Hepatocyte (in vitro differentiated cells): ENCODE data around the gene USP20. TPM values are rescaled to one million over a fixed set of nuclear protein-coding genes. Genes with fewer than 3 reads are reported as not detected.

ENCODE experiments used
- DNase-seq: peaks from one replicate; pipeline ENCODE4 v3.0.0-alpha.2; 2016; ENCODE audit warnings: low spot score
- H2AFZ ChIP-seq: fragments of 200-600 bp; sonication (generic); 2 replicates; pipeline ENCODE4 v1.6.0; 2016; ENCODE audit warnings: antibody characterized with exemption, mild to moderate bottlenecking
- H3K27ac ChIP-seq: fragments of 200-600 bp; sonication (generic); 2 replicates; pipeline ENCODE4 v1.5.1; 2016; ENCODE audit warnings: mild to moderate bottlenecking
- H3K27me3 ChIP-seq: fragments of 200-600 bp; sonication (generic); 2 replicates; pipeline ENCODE4 v1.6.1; 2016
- H3K36me3 ChIP-seq: fragments of 200-600 bp; sonication (generic); replicated peaks from 2 replicates; pipeline ENCODE4 v1.5.1; 2016; ENCODE audit warnings: low read depth; ENCODE audit not compliant: insufficient read depth
- H3K4me1 ChIP-seq: fragments of 200-600 bp; sonication (generic); 2 replicates; pipeline ENCODE4 v1.5.1; 2016; ENCODE audit warnings: mild to moderate bottlenecking, moderate library complexity; ENCODE audit not compliant: insufficient read depth
- H3K4me2 ChIP-seq: fragments of 200-600 bp; sonication (generic); 2 replicates; pipeline ENCODE4 v1.6.0; 2016
- H3K4me3 ChIP-seq: fragments of 200-600 bp; sonication (generic); 2 replicates; pipeline ENCODE4 v1.5.1; 2016; ENCODE audit warnings: mild to moderate bottlenecking
- H3K79me2 ChIP-seq: fragments of 200-600 bp; sonication (generic); 2 replicates; pipeline ENCODE4 v1.6.0; 2017; ENCODE audit warnings: mild to moderate bottlenecking
- H3K9me2 ChIP-seq: fragments of 200-600 bp; sonication (generic); replicated peaks from 2 replicates; pipeline ENCODE4 v1.6.0; 2017; ENCODE audit warnings: mild to moderate bottlenecking; ENCODE audit not compliant: insufficient read depth
- H3K9me3 ChIP-seq: fragments of 200-600 bp; sonication (generic); 2 replicates; pipeline ENCODE4 v1.5.1; 2016; ENCODE audit warnings: low read depth, mild to moderate bottlenecking
- H4K20me1 ChIP-seq: fragments of 200-600 bp; sonication (generic); 2 replicates; pipeline ENCODE4 v1.6.0; 2016; ENCODE audit warnings: mild to moderate bottlenecking; ENCODE audit not compliant: insufficient read depth, poor library complexity, severe bottlenecking
- CTCF ChIP-seq: fragments of 200-600 bp; sonication (generic); IDR thresholded peaks from 2 replicates; pipeline ENCODE4 v1.5.1; 2016; ENCODE audit warnings: antibody characterized with exemption, mild to moderate bottlenecking; ENCODE audit not compliant: poor library complexity
- EZH2 ChIP-seq: fragments of 200-600 bp; sonication (generic); IDR thresholded peaks from 2 replicates; pipeline ENCODE4 v1.6.1; 2016; ENCODE audit warnings: antibody characterized with exemption, mild to moderate bottlenecking, borderline replicate concordance
- EZH2phosphoT487 ChIP-seq: fragments of 200-600 bp; sonication (generic); IDR thresholded peaks from one replicate; pipeline ENCODE4 v1.6.1; 2018; ENCODE audit warnings: antibody characterized with exemption, mild to moderate bottlenecking, low read depth, moderate library complexity; ENCODE audit not compliant: unreplicated experiment, severe bottlenecking
- WGBS: methylation state at CpG from one replicate; pipeline ENCODE4 v1.1.6; 2016; ENCODE audit warnings: low lambda C conversion rate; ENCODE audit errors: missing lambda C conversion rate; 5-methylcytosine and 5-hydroxymethylcytosine counted together
- polyA plus RNA-seq: library from polyadenylated mRNA; unstranded; fragments of >200 nt; fragmentation: Nextera tagmentation; extraction: Ambion mirVana; gene quantifications from 2 replicates; pipeline ENCODE4 v1.2.1, GENCODE V29; 2016
- total RNA-seq: library from RNA; depleted of rRNA; stranded (reverse); fragments of >200 nt; gene quantifications from 2 replicates; pipeline ENCODE4 v1.2.3, GENCODE V29; 2014

Gene USP20
- total and polyA plus RNA-seq, 2 experiments from 2014 or later: 10.6 to 29.0 TPM

DNA sequence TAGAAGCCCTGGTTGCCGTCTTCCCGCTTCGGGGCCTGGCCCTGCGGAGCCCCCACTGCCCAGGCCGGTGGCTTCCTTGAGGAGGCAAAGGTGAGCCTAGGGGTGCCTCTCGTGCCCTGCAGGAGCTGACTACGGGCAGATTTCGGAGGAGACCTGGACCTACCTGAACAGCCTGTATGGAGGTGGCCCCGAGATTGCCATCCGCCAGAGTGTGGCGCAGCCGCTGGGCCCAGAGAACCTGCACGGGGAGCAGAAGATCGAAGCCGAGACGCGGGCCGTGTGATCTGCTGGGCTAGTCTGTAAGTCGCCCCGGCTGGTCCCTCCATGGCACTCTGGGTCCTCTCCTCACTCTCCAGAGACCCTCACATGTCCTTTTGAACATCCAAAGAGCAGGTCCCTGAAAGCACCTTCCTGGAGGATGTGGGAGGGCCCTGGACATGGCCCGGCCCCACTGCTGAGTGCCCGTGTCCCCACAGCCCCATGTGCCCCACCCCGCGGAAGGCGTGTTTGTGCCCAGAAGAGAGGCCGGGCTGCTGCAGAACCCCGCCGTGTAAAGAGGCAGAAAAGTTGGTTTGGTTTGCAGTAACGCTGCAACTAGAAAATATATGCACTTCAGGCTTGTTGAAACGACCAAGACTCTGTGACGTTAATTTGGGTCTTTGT is 44.9 kb downstream of the USP20 start:
- no peaks in the 10 kb centered on the region for H3K36me3 ChIP-seq
- 97% methylated on average over 31 of the region's 31 CpGs for WGBS
- no peak overlapping the region for H3K4me2 ChIP-seq
- H3K4me1 ChIP-seq: peaks cover 12% of the 10 kb centered on the region
- no peak overlapping the region for H2AFZ ChIP-seq
- no peak overlapping the region for H3K27ac ChIP-seq
- H4K20me1 ChIP-seq: no peaks in the 10 kb centered on the region
- no peaks in the 10 kb centered on the region for H3K9me3 ChIP-seq
- no peaks in the 10 kb centered on the region for H3K9me2 ChIP-seq
- peak; percentile 4 for DNase-seq
- TF ChIP-seq EZH2 (no peak), EZH2phosphoT487 (no peak), CTCF (no peak)
- H3K79me2 ChIP-seq: no peaks in the 10 kb centered on the region
- no peaks in the 10 kb centered on the region for H3K27me3 ChIP-seq
- H3K4me3 ChIP-seq: no peak overlapping the region

DNA sequence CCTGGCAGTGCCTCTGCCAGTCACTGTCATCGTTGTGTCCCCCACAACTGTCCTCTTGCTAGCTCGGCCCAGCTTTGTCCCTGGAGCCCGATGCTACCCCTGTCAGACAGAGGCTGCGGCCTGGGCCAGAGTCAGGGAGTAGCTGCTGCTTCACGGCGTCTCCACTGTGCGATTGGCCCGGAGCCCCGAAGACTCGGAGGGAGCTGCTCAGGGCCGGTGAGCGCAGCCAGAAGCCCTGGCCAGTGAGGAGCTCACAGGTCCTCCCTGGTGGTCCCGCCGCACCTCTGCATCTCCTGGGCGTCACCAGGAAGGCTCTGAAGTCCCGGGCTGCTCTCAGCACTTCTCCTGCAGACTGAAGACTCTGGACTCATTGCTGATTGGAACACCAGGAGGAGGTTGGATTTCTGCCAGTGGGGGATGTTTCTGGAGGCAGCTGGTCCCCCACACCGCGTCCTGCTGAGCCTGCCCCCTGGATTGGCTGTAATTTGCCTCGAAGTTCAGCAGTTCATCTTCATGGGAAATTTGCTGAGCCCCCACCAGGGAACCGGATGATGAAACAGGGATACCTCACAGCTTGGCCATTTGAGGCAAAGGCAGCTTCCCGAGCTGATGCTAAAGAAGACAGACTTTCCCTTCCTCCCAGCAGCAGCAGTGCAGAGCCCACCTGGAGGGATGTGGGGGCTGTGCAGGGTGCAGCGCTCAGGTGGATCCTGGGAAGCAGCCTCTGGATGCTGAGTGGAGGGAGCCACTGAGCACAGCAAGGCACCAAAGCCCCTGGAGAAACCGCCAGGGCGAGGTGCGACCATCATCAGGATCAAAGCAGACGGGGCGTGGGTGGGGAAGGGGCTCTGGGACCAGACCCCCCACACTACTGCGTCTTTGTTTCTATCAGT is 45.6 kb downstream of the USP20 start:
- H3K9me2 ChIP-seq: no peaks in the 10 kb centered on the region
- H3K36me3 ChIP-seq: no peaks in the 10 kb centered on the region
- DNase-seq: peak; percentile 2
- H4K20me1 ChIP-seq: no peaks in the 10 kb centered on the region
- H3K27ac ChIP-seq: no peak overlapping the region
- no peak for TF ChIP-seq EZH2phosphoT487
- no peak for TF ChIP-seq CTCF
- no peak for TF ChIP-seq EZH2
- WGBS: 91% methylated on average over 27 of the region's 28 CpGs
- H3K4me2 ChIP-seq: no peak overlapping the region
- H3K4me1 ChIP-seq: peaks cover 18% of the 10 kb centered on the region
- no peaks in the 10 kb centered on the region for H3K9me3 ChIP-seq
- no peaks in the 10 kb centered on the region for H3K27me3 ChIP-seq
- H3K4me3 ChIP-seq: no peak overlapping the region
- H2AFZ ChIP-seq: no peak overlapping the region
- no peaks in the 10 kb centered on the region for H3K79me2 ChIP-seq

GRCh38 chr9:129881547-129882324 is 46.5 kb downstream of the USP20 start:
- Histone ChIP-seq H3K27ac (no peak overlapping the region), H3K4me1 (peaks cover 25% of the 10 kb centered on the region), H3K27me3 (no peaks in the 10 kb centered on the region), H3K4me2 (no peak overlapping the region), H4K20me1 (no peaks in the 10 kb centered on the region), H3K9me2 (no peaks in the 10 kb centered on the region), H3K79me2 (no peaks in the 10 kb centered on the region), H3K9me3 (no peaks in the 10 kb centered on the region), H3K36me3 (no peaks in the 10 kb centered on the region), H3K4me3 (no peak overlapping the region), H2AFZ (no peak overlapping the region)
- TF ChIP-seq CTCF (no peak), EZH2 (no peak)
- WGBS: 92% methylated on average over 19 of the region's 19 CpGs
- DNase-seq: no peak
